Measurements from ENCODE around the gene ACER3.

DNA sequence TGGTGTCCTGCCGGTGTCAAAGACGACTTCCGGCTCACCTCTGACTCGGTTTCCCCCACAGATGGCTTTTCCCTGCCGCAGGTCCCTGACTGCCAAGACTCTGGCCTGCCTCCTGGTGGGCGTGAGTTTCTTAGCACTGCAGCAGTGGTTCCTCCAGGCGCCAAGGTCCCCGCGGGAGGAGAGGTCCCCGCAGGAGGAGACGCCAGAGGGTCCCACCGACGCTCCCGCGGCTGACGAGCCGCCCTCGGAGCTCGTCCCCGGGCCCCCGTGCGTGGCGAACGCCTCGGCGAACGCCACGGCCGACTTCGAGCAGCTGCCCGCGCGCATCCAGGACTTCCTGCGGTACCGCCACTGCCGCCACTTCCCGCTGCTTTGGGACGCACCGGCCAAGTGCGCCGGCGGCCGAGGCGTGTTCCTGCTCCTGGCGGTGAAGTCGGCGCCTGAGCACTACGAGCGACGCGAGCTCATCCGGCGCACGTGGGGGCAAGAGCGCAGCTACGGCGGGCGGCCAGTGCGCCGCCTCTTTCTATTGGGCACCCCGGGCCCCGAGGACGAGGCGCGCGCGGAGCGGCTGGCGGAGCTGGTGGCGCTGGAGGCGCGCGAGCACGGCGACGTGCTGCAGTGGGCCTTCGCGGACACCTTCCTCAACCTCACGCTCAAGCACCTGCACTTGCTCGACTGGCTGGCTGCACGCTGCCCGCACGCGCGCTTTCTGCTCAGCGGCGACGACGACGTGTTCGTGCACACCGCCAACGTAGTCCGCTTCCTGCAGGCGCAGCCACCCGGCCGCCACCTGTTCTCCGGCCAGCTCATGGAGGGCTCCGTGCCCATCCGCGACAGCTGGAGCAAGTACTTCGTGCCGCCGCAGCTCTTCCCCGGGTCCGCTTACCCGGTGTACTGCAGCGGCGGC, 179.0 kb downstream of the ACER3 start:
- TF ChIP-seq, protein P1, sequence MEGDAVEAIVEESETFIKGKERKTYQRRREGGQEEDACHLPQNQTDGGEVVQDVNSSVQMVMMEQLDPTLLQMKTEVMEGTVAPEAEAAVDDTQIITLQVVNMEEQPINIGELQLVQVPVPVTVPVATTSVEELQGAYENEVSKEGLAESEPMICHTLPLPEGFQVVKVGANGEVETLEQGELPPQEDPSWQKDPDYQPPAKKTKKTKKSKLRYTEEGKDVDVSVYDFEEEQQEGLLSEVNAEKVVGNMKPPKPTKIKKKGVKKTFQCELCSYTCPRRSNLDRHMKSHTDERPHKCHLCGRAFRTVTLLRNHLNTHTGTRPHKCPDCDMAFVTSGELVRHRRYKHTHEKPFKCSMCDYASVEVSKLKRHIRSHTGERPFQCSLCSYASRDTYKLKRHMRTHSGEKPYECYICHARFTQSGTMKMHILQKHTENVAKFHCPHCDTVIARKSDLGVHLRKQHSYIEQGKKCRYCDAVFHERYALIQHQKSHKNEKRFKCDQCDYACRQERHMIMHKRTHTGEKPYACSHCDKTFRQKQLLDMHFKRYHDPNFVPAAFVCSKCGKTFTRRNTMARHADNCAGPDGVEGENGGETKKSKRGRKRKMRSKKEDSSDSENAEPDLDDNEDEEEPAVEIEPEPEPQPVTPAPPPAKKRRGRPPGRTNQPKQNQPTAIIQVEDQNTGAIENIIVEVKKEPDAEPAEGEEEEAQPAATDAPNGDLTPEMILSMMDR (IDR thresholded peaks at IDR 0.05; ENCODE audit: insufficient read depth, low read length): peak; percentile 5
- TF ChIP-seq GABPA (IDR thresholded peaks at IDR 0.05; ENCODE audit: low read depth) (no peak), REST (IDR thresholded peaks at IDR 0.05; ENCODE audit: insufficient replicate concordance, low read depth) (no peak), SPI1 (IDR thresholded peaks at IDR 0.05; ENCODE audit: borderline replicate concordance, low read depth) (no peak), POLR2AphosphoS5 (IDR thresholded peaks at IDR 0.05; ENCODE audit: low read depth) (no peak)

All from HL-60 (cell line).